Activated effector memory CD4-positive, alpha-beta T cell treated with Interleukin-2 at 50 U/mL for 16 hours (primary cell): ENCODE measurements around the gene ABHD4.
"Not testable (repeated sequence)": the region's sequence is repeated elsewhere in the genome, so short reads cannot be mapped to it uniquely, and the experiment has no call there.

Experiments
- DNase-seq: peaks from one replicate; pipeline ENCODE4 v3.0.0-alpha.2; 2020

Gene ABHD4

DNA sequence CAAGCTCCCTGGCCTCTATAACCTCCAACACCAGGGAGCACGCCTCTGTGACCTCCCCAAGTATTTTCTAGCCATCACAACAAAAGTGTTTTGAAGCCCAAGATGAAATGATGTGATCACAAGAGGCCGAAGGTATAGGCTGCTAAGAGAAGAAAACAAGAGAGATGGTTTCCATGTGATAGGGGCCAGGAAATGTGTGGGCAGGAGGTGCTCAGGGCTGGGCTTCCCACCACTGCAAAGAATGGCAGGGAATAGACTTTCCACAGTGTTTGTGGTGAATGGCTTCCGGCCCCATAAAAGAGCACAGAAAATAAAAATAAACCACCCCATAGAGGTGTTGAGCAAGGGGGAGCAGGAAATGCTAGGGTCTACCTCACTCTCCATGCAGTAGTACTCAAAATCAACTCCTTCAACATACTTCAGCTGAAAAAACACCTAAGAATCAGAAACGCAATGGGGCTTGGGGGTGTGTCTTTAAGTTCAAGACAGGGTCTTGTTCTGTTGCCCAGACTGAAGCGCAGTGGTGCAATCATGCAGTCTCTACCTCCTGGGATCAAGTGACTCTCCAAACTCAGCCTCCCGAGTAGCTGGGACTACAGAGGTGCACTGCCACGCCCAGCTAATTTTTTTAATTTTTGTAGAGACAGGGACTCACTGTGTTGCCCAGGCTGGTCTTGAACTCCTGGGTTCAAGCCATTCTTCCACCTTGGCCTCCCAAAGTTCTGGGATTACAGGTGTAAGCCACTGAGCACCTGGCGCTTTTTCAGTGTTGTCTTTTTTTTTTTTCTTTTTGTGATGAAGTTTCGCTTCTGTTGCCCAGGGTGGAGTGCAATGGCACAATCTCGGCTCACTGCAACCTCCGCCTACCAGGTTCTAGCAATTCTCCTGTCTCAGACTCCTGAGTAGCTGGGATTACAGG is 36.2 kb upstream of the ABHD4 start:
- DNase-seq, result peak; percentile 70

DNA sequence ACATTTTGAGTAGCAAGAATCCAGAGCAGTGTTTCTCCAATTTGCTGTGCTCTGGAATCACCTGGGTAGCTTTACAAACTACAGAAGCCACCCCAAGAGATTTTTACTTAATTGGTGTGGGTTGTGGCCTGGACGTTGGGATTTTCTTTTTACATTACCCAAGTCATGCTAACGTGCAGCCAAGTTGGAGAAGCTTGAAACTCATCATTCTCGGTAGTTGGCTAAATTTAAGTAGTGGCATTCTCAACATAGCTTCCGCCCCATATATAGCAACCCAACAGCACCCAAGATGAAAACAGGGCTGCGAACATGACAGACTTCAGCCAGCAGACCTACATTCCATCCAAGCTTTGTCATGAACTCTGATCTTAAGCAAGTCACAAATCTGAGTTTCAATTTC is 34.1 kb upstream of the ABHD4 start:
- no peak for DNase-seq

GRCh38 chr14:22564463-22564862 is 33.6 kb upstream of the ABHD4 start:
- DNase-seq, result no peak

DNA sequence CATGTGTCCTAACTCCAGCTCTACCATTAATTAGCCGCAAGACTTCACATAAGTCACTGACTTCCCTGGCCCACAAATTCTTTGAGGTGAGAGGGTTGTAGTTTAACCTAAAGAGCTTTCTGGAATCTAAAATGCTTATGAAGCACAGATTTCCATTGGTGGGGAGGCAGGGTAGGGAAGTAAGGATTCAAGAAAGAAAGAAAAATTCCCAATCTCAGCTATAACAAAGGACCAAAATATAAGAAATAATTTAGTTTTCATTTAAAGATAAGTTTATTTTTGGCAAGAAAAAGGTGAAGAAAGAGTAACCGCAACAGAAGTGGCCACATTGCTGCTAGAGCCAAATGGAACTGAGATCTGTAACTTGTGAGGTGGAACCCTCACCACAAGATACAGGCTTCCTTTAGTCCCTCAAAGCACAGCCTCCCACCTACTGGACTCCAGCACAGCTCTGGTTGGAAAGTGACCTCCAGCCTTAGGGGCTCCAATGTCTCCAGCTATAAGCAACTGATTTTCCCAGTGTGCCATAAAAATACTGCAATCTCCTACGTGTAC is 32.6 kb upstream of the ABHD4 start:
- DNase-seq, result no peak

GRCh38 chr14:22566266-22566665 is 31.8 kb upstream of the ABHD4 start:
- DNase-seq, result not testable (repeated sequence)

GRCh38 chr14:22566845-22567244 is 31.3 kb upstream of the ABHD4 start:
- DNase-seq, result no peak

- DNase-seq, result no peak
Measured at GRCh38 chr14:22567437-22567836, 30.7 kb upstream of the ABHD4 start.

DNA sequence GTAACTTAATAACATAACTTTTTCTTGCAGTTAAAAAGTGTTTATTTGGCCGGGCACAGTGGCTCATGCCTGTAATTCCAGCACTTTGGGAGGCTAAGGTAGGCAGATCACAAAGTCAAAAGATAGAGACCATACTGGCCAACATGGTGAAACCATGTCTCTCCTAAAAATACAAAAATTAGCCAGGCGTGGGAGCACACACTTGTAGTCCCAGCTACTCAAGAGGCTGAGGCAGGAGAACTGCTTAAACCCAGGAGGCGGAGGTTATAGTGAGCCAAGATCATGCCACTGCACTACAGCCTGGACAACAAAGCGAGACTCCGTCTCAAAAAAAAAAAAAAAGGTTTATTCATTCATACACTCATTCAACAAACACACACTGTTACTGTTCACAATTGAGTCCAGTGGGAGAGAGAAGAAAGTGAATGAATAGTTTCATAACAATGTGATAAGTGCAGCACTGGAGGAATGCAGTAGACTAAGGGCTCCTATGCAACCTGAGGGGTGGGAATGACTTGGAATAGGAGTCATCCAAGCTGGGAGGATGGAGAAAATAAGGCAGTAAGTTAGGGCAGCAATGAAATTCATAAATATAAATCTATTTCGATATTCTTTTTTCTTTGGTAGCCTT is 28.9 kb upstream of the ABHD4 start:
- no peak for DNase-seq

DNA sequence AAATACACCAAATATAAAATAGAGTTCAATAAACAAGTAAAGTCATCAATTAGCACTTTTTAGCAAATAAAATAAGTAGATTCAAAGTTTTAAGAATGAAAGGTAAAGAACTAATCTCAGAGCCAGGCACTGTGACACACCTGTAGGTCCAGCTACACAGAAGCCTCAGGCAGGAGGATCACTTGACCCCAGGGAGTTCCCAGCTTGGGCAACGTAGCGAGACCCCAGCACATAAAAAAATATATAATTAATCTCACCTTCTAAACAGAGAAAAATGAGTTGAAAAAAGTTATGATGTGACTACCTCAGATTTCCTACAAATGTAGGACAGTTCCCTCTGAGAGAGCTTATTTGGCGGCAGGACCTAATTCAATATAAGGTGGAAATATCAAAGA is 28.4 kb upstream of the ABHD4 start:
- no peak for DNase-seq

- DNase-seq, result peak; percentile 77
Measured at GRCh38 chr14:22570132-22570949, 27.8 kb upstream of the ABHD4 start.

DNA sequence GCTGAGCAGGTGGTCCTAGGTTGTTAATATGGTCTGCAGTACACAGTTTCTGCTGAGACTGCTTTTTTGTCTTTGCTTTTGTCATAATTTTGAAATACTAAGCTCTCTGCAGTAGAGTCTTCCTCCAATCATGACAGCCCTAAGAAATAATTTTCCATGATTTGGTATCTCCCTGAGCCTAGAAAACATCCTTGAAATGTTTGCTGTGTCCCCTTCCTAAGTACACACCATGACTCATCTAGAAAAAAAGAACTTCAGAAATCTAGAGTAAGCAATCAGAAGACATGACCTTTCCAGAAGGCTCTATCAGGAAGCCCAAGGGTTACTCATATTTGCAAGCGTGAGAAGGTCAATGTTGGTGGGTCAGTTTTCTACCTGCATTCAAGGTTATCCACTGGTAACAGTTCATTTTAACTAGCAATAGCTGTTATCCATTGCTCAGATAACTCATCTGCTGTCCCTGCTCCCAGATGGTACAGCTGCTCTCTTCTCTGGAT is 25.5 kb upstream of the ABHD4 start:
- DNase-seq, result no peak

DNA sequence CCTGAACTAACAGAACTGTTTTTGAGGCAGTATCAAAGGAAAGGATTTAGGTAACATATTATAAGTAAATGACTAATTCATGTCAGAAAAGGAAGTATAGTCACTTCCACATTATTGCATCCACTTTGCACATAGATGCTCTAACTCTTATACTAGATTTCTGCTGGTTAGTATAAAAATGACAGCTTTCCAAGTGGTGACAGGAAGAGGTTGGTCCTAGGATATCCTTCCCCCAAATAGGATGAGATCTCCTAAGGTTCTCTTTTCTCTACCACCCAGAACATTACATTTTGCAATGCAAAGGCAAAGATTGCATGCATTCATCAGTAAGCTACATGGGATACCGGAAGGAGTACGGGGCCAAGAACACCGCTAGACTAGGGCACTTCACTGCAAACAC is 24.3 kb upstream of the ABHD4 start:
- DNase-seq, result no peak

DNA sequence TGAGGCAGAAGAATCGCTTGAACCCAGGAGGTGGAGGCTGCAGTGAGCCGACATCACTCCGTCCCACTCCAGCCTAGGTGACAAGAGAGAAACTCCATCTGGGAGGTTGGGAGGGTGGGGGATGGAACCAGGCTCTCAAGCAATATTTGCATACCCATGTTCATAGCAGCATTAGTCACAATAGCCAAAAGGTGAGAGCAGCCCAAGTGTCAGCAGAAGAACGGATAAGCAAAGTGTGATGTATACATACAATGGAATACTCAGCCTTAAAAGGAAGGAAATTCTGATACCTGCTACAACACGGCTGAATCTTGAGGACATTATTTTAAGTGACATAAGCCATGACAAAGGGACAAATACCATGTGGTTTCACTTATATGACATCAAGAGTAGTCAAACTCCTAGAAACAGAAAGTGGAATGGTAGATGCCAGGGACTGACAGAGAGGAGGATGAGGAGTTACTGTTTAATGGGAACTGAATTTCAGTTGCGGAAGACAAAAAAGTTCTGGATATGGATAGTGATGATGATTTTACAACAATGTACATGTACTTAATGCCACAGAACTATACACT is 20.7 kb upstream of the ABHD4 start:
- DNase-seq, result no peak

DNA sequence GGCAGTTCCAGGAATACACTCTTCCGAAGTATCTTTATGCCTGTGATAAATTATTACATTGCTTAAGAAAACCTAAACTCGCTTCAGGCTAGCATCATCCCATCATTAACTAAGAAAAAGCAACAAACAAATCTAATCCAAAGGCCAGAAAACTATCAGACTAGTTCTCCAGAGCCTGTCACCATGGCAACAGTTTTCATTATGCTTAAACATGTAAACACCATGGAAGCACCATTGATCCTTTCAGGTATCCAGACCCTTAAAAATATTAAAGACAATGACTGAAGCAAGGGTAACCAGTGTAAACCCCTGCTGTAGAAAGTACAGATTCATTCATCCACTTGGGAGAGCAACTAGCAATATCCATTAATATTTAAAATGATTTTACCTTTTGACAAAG is 18.9 kb upstream of the ABHD4 start:
- no peak for DNase-seq

DNA sequence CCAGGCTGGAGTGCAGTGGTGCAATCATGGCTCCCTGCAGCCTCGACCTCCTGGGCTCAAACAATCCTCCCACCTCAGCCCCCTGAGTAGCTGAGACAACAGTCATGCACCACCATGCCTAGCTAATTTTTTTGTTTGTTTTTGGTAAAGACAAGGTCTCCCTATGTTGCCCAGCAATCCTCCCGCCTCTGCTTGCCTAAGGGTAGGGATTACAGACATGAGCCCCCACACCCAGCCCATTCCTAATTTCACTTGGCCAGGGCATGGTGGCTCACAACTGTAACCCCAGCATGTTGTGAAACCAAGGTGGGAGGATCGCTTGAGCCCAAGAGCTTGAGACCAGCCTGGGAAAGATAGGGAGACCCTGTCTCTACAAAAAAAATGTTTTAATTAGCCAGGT is 18.2 kb upstream of the ABHD4 start:
- no peak for DNase-seq

GRCh38 chr14:22580625-22581024 is 17.5 kb upstream of the ABHD4 start:
- DNase-seq, result no peak

DNA sequence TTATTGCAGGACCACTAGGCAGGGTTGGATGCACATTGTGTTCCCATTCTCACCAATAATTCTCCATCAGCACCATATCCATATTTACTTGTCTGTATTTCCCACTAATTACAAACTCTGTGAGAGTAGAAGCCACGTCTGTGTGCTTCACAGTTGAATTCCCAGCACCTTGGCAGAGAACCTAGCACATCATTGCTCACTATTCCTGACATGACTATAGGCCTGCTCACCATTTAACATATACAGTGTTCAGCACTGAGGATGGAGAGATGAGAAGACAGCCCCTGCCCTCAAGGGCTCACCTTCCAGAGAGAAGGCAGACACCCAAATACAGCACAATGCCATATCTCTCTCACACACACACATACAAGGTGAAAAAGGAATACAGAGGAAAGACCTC is 14.1 kb upstream of the ABHD4 start:
- no peak for DNase-seq

GRCh38 chr14:22587247-22587646 is 10.9 kb upstream of the ABHD4 start:
- no peak for DNase-seq

DNA sequence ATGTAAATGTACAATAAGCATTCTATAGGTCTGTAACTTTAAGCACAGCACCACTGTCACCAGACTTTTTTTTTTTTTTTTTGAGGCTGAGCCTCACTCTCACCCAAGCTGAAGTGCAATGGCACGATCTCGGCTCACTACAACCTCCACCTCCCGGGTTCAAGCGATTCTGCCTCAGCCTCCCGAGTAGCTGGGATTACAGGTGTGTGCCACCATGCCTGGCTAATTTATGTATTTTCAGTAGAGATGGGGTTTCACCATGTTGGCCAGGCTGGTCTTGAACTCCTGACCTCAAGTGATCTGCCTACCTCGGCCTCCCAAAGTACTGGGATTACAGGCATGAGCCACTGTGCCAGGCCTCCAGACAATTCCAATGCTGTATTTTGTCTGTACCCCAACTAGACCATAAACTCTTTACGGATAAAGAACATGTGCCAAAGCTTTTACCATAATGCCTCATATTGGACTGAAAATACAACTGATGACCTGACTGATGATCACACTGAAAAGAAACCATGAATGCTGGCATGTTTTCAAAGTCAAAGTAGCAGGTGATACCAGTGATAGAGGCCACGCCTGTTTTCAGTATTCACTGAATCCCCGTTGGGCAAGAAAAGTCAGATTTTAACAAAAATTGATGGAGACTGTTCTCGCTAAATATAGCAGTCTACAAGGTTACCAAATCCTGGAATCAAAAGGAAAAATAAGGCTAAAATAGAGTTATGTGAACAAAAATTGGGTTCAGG is 10.2 kb upstream of the ABHD4 start:
- not testable (repeated sequence) for DNase-seq

DNA sequence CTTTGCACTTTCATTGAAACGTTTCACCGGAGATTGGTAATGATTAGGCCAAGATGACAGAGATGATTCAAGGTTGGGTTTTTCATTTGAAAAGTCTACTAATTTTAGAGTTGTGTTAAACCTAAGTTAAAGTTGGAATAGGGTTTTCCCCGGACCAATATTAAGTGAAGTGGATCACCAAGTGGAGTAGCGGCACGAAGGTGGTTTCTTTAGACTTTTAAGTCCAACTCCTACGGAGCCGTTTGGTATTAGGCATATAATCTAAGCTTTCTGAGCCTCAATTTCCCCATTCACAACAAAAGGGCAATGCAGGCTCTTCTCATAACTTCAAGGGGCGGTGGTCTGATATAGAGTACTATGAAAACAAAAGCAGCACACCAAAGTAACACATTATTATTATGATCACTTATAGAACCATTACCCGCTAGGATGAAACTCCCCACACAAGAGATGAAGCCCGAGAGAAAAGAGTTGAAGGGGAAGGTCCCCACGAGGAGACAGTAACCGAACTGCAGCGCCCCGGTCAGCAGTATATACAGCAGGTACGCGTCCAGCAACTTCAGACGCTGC is 9.5 kb upstream of the ABHD4 start:
- DNase-seq, result no peak

DNA sequence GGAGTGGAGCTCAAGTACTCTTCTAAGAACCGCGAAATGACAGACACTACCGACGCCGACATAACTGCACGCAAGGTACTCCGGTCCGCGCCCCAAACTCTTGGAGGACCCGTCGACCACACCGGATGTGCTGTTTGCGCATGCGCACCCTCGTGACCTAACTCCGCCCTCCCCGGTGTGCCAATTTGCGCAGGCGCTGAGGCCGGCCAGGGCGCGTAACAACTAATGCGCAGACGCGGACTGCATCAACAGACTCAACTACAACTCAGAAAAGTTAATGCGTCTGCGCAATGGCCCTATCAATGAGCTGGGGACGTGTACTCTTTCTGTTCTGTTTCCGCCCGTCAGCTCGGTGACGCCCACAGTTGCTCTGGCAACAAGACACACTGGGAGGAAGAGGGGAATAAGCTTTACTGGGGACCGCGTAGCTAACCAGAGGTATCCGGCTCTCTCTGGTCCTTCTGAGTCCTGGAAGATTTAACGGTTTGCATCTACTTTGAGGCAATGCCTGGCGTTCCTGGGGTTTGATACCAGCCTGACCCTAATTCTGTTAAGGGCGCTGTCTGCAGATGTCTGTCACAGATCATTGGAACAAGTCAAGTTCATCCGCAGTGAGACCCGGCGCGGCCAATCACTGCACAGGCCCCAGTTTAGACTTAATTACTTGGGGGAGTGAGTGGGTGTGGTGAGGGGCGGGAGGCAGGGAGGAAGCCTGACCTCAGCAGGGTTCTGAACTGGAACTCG is 8.8 kb upstream of the ABHD4 start, which contains the start of gene DAD1:
TSS of gene DAD1 (minus strand) at position 129 of the 744 bp plus-strand sequence. CDS start at position 62, 67 bp downstream.
- DNase-seq, result peak; percentile 100
